ENCODE data around the gene GOLPH3. TPM values are rescaled to one million over a fixed set of nuclear protein-coding genes. Genes with fewer than 3 reads are reported as not detected.

GOLPH3 gene
- total and polyA plus RNA-seq, 2 experiments from 2014 or later, result 68.5 to 96.1 TPM

DNA sequence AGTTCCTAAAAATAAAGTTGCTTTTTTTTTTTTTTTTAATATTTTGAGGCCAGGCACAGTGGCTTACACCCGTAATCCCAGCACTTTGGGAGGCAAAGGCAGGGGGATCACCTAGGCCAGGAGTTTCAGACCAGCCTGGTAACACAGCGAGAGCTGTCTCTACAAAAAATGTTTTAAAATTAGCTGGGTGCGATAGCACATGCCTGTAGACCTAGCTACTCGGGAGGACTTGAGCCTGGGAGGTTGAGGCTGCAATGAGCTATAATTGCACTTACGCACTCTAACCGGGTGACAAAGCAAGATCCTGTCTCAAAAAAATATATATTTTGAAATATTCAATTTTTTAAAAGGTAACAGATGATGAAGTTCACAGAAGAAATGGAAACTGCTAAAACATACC is 22.9 kb downstream of the GOLPH3 start:
- DNase-seq (ENCODE audit: low spot score) (no peak), ATAC-seq (no peak)
- no peaks in the 10 kb centered on the region for H3K9me3 Mint-ChIP-seq
- no peak overlapping the region for H3K4me3 Mint-ChIP-seq
- H3K27me3 ChIP-seq (ENCODE audit: insufficient read depth), result no peaks in the 10 kb centered on the region
- peaks cover 12% of the 10 kb centered on the region; the same call in 2 of the 3 replicates for H3K36me3 Mint-ChIP-seq (ENCODE audit: low read depth)
- H3K27ac ChIP-seq (ENCODE audit: low read depth), result no peak overlapping the region
- TF ChIP-seq ZNF114 (CRISPR knock-in tag; IDR thresholded peaks at IDR 0.05), result no peak
- TF ChIP-seq CREB1 (CRISPR knock-in tag; IDR thresholded peaks at IDR 0.05; ENCODE audit: low read depth), result no peak
- TF ChIP-seq NANOG (IDR thresholded peaks at IDR 0.05; ENCODE audit: borderline replicate concordance), result no peak
- no peak for TF ChIP-seq POLR2AphosphoS5 (IDR thresholded peaks at IDR 0.05; ENCODE audit: low read depth)
- TF ChIP-seq JUNB (IDR thresholded peaks at IDR 0.05; ENCODE audit: unreplicated experiment), result no peak
- TF ChIP-seq, protein P1, sequence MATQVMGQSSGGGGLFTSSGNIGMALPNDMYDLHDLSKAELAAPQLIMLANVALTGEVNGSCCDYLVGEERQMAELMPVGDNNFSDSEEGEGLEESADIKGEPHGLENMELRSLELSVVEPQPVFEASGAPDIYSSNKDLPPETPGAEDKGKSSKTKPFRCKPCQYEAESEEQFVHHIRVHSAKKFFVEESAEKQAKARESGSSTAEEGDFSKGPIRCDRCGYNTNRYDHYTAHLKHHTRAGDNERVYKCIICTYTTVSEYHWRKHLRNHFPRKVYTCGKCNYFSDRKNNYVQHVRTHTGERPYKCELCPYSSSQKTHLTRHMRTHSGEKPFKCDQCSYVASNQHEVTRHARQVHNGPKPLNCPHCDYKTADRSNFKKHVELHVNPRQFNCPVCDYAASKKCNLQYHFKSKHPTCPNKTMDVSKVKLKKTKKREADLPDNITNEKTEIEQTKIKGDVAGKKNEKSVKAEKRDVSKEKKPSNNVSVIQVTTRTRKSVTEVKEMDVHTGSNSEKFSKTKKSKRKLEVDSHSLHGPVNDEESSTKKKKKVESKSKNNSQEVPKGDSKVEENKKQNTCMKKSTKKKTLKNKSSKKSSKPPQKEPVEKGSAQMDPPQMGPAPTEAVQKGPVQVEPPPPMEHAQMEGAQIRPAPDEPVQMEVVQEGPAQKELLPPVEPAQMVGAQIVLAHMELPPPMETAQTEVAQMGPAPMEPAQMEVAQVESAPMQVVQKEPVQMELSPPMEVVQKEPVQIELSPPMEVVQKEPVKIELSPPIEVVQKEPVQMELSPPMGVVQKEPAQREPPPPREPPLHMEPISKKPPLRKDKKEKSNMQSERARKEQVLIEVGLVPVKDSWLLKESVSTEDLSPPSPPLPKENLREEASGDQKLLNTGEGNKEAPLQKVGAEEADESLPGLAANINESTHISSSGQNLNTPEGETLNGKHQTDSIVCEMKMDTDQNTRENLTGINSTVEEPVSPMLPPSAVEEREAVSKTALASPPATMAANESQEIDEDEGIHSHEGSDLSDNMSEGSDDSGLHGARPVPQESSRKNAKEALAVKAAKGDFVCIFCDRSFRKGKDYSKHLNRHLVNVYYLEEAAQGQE (IDR thresholded peaks at IDR 0.05; ENCODE audit: unreplicated experiment), result no peak
- no peak for TF ChIP-seq EZH2phosphoT487 (IDR thresholded peaks at IDR 0.05; ENCODE audit: unreplicated experiment)
- TF ChIP-seq, protein P2, sequence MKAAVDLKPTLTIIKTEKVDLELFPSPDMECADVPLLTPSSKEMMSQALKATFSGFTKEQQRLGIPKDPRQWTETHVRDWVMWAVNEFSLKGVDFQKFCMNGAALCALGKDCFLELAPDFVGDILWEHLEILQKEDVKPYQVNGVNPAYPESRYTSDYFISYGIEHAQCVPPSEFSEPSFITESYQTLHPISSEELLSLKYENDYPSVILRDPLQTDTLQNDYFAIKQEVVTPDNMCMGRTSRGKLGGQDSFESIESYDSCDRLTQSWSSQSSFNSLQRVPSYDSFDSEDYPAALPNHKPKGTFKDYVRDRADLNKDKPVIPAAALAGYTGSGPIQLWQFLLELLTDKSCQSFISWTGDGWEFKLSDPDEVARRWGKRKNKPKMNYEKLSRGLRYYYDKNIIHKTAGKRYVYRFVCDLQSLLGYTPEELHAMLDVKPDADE (IDR thresholded peaks at IDR 0.05), result no peak
- TF ChIP-seq ZNF331 (CRISPR knock-in tag; IDR thresholded peaks at IDR 0.05; ENCODE audit: low read depth), result no peak
- TF ChIP-seq STAT1 (IDR thresholded peaks at IDR 0.05; ENCODE audit: unreplicated experiment), result no peak
- TF ChIP-seq, protein P3, sequence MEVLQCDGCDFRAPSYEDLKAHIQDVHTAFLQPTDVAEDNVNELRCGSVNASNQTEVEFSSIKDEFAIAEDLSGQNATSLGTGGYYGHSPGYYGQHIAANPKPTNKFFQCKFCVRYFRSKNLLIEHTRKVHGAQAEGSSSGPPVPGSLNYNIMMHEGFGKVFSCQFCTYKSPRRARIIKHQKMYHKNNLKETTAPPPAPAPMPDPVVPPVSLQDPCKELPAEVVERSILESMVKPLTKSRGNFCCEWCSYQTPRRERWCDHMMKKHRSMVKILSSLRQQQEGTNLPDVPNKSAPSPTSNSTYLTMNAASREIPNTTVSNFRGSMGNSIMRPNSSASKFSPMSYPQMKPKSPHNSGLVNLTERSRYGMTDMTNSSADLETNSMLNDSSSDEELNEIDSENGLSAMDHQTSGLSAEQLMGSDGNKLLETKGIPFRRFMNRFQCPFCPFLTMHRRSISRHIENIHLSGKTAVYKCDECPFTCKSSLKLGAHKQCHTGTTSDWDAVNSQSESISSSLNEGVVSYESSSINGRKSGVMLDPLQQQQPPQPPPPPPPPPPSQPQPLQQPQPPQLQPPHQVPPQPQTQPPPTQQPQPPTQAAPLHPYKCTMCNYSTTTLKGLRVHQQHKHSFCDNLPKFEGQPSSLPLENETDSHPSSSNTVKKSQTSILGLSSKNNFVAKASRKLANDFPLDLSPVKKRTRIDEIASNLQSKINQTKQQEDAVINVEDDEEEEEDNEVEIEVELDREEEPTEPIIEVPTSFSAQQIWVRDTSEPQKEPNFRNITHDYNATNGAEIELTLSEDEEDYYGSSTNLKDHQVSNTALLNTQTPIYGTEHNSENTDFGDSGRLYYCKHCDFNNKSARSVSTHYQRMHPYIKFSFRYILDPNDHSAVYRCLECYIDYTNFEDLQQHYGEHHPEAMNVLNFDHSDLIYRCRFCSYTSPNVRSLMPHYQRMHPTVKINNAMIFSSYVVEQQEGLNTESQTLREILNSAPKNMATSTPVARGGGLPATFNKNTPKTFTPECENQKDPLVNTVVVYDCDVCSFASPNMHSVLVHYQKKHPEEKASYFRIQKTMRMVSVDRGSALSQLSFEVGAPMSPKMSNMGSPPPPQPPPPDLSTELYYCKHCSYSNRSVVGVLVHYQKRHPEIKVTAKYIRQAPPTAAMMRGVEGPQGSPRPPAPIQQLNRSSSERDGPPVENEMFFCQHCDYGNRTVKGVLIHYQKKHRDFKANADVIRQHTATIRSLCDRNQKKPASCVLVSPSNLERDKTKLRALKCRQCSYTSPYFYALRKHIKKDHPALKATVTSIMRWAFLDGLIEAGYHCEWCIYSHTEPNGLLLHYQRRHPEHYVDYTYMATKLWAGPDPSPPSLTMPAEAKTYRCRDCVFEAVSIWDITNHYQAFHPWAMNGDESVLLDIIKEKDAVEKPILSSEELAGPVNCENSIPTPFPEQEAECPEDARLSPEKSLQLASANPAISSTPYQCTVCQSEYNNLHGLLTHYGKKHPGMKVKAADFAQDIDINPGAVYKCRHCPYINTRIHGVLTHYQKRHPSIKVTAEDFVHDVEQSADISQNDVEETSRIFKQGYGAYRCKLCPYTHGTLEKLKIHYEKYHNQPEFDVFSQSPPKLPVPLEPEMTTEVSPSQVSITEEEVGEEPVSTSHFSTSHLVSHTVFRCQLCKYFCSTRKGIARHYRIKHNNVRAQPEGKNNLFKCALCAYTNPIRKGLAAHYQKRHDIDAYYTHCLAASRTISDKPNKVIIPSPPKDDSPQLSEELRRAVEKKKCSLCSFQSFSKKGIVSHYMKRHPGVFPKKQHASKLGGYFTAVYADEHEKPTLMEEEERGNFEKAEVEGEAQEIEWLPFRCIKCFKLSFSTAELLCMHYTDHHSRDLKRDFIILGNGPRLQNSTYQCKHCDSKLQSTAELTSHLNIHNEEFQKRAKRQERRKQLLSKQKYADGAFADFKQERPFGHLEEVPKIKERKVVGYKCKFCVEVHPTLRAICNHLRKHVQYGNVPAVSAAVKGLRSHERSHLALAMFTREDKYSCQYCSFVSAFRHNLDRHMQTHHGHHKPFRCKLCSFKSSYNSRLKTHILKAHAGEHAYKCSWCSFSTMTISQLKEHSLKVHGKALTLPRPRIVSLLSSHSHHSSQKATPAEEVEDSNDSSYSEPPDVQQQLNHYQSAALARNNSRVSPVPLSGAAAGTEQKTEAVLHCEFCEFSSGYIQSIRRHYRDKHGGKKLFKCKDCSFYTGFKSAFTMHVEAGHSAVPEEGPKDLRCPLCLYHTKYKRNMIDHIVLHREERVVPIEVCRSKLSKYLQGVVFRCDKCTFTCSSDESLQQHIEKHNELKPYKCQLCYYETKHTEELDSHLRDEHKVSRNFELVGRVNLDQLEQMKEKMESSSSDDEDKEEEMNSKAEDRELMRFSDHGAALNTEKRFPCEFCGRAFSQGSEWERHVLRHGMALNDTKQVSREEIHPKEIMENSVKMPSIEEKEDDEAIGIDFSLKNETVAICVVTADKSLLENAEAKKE (CRISPR knock-in tag; IDR thresholded peaks at IDR 0.05), result no peak
- no peak for TF ChIP-seq EZH2 (IDR thresholded peaks at IDR 0.05; ENCODE audit: low read depth, unreplicated experiment)
- TF ChIP-seq, protein P4, sequence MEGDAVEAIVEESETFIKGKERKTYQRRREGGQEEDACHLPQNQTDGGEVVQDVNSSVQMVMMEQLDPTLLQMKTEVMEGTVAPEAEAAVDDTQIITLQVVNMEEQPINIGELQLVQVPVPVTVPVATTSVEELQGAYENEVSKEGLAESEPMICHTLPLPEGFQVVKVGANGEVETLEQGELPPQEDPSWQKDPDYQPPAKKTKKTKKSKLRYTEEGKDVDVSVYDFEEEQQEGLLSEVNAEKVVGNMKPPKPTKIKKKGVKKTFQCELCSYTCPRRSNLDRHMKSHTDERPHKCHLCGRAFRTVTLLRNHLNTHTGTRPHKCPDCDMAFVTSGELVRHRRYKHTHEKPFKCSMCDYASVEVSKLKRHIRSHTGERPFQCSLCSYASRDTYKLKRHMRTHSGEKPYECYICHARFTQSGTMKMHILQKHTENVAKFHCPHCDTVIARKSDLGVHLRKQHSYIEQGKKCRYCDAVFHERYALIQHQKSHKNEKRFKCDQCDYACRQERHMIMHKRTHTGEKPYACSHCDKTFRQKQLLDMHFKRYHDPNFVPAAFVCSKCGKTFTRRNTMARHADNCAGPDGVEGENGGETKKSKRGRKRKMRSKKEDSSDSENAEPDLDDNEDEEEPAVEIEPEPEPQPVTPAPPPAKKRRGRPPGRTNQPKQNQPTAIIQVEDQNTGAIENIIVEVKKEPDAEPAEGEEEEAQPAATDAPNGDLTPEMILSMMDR (conservative IDR thresholded peaks at IDR 0.05; ENCODE audit: low read depth in 2 of 2), result no peak
- H3K27me3 Mint-ChIP-seq (ENCODE audit: insufficient read depth, low read depth, poor library complexity), result peaks cover 2% of the 10 kb centered on the region
- no peaks in the 10 kb centered on the region for H3K9me2 ChIP-seq (ENCODE audit: insufficient read depth)
- H3K79me2 ChIP-seq (replicated peaks; ENCODE audit: insufficient read depth), result peaks cover 100% of the 10 kb centered on the region
- H3K4me2 ChIP-seq, result no peak overlapping the region
- H3K36me3 ChIP-seq (ENCODE audit: insufficient read depth), result no peaks in the 10 kb centered on the region
- no peaks in the 10 kb centered on the region; the same call in 1 of the 2 replicates for H3F3A ChIP-seq (replicated peaks; ENCODE audit: low read depth)
- no peak overlapping the region for H2AFZ ChIP-seq
- no peak overlapping the region for H3K27ac Mint-ChIP-seq
- no peaks in the 10 kb centered on the region; the same call in 1 of the 3 replicates for H3K4me1 Mint-ChIP-seq
- H3K4me3 ChIP-seq, result no peak overlapping the region
- peaks cover 77% of the 10 kb centered on the region for H4K20me1 ChIP-seq (replicated peaks; ENCODE audit: insufficient read depth)
- H3K4me1 ChIP-seq (ENCODE audit: insufficient read depth), result no peaks in the 10 kb centered on the region; the same call in 1 of the 2 replicates

All from GM23338 (cell line).